ENCODE measurements around the gene ZSCAN22. TPM values are rescaled to one million over a fixed set of nuclear protein-coding genes. Genes with fewer than 3 reads are reported as not detected.

Gene ZSCAN22
- total and polyA plus RNA-seq, 2 experiments from 2014 or later, result 0.86 to 2.9 TPM

DNA sequence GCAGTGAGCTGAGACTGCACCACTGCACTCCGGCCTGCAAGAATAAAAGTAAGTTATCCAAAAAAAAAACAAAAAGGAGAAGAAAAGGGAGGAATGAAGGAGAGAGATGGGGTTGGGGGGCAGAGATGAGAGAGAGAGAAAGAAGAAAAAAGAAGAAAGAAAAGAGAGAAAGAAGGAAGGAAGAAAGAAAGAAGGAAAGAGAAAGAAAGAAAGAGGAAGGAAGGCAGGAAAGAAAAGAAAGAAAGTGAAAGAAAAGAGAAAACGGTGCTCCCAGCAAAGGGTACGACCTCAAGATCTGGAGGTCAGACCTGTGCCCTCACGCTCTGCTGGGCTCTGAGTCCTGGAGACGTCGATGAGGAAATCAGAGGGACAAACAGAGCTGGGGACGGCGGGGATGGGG is 22.8 kb downstream of the ZSCAN22 start (continued):
- TF ChIP-seq, protein P1, sequence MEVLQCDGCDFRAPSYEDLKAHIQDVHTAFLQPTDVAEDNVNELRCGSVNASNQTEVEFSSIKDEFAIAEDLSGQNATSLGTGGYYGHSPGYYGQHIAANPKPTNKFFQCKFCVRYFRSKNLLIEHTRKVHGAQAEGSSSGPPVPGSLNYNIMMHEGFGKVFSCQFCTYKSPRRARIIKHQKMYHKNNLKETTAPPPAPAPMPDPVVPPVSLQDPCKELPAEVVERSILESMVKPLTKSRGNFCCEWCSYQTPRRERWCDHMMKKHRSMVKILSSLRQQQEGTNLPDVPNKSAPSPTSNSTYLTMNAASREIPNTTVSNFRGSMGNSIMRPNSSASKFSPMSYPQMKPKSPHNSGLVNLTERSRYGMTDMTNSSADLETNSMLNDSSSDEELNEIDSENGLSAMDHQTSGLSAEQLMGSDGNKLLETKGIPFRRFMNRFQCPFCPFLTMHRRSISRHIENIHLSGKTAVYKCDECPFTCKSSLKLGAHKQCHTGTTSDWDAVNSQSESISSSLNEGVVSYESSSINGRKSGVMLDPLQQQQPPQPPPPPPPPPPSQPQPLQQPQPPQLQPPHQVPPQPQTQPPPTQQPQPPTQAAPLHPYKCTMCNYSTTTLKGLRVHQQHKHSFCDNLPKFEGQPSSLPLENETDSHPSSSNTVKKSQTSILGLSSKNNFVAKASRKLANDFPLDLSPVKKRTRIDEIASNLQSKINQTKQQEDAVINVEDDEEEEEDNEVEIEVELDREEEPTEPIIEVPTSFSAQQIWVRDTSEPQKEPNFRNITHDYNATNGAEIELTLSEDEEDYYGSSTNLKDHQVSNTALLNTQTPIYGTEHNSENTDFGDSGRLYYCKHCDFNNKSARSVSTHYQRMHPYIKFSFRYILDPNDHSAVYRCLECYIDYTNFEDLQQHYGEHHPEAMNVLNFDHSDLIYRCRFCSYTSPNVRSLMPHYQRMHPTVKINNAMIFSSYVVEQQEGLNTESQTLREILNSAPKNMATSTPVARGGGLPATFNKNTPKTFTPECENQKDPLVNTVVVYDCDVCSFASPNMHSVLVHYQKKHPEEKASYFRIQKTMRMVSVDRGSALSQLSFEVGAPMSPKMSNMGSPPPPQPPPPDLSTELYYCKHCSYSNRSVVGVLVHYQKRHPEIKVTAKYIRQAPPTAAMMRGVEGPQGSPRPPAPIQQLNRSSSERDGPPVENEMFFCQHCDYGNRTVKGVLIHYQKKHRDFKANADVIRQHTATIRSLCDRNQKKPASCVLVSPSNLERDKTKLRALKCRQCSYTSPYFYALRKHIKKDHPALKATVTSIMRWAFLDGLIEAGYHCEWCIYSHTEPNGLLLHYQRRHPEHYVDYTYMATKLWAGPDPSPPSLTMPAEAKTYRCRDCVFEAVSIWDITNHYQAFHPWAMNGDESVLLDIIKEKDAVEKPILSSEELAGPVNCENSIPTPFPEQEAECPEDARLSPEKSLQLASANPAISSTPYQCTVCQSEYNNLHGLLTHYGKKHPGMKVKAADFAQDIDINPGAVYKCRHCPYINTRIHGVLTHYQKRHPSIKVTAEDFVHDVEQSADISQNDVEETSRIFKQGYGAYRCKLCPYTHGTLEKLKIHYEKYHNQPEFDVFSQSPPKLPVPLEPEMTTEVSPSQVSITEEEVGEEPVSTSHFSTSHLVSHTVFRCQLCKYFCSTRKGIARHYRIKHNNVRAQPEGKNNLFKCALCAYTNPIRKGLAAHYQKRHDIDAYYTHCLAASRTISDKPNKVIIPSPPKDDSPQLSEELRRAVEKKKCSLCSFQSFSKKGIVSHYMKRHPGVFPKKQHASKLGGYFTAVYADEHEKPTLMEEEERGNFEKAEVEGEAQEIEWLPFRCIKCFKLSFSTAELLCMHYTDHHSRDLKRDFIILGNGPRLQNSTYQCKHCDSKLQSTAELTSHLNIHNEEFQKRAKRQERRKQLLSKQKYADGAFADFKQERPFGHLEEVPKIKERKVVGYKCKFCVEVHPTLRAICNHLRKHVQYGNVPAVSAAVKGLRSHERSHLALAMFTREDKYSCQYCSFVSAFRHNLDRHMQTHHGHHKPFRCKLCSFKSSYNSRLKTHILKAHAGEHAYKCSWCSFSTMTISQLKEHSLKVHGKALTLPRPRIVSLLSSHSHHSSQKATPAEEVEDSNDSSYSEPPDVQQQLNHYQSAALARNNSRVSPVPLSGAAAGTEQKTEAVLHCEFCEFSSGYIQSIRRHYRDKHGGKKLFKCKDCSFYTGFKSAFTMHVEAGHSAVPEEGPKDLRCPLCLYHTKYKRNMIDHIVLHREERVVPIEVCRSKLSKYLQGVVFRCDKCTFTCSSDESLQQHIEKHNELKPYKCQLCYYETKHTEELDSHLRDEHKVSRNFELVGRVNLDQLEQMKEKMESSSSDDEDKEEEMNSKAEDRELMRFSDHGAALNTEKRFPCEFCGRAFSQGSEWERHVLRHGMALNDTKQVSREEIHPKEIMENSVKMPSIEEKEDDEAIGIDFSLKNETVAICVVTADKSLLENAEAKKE (CRISPR knock-in tag; IDR thresholded peaks at IDR 0.05), result no peak
- TF ChIP-seq, protein P2, sequence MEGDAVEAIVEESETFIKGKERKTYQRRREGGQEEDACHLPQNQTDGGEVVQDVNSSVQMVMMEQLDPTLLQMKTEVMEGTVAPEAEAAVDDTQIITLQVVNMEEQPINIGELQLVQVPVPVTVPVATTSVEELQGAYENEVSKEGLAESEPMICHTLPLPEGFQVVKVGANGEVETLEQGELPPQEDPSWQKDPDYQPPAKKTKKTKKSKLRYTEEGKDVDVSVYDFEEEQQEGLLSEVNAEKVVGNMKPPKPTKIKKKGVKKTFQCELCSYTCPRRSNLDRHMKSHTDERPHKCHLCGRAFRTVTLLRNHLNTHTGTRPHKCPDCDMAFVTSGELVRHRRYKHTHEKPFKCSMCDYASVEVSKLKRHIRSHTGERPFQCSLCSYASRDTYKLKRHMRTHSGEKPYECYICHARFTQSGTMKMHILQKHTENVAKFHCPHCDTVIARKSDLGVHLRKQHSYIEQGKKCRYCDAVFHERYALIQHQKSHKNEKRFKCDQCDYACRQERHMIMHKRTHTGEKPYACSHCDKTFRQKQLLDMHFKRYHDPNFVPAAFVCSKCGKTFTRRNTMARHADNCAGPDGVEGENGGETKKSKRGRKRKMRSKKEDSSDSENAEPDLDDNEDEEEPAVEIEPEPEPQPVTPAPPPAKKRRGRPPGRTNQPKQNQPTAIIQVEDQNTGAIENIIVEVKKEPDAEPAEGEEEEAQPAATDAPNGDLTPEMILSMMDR (conservative IDR thresholded peaks at IDR 0.05; ENCODE audit: low read depth in 2 of 2), result no peak

DNA sequence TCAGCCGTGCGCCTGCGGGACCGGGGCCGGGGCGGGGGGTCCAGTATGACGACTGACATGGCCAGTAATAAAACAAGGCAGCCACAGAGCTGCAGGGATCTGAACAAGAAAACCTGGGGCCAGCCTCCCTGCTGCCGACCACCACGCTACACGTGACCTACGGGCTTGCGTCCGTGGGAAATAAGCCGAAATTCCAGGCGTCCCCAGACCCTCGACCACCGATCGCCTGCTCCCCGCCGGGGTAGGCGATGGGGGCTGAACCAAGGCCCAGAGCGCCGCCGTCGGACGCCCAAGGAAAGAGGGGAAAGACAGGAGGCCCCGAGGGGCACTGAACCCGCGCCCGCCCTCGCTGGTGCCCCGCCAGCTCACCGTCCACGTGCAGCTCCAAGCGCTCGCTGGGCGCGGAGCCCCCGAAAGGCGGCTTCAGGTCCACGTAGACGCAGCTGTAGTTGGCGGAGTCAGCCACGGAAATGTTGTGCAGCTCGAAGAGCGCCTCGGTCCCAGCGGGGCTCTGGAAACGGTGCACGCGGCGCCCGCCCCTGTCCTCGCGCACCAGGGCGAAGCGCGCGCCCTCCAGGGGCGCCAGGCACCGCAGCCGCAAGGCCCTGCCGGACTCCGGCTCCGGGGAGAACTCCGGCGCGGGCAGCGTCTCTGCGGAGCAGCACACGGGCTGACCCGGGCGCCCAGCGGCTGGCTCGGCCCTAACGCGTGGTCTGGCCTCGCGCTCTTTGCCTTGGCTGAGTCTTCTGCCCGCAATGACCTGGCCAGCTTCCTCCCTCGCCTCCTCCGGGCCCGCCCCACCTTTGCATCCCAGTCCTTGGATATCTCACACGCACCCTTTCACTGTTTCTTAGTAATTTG is 23.4 kb downstream of the ZSCAN22 start:
- Histone ChIP-seq H3K4me3 (no peak overlapping the region), H3K4me1 (ENCODE audit: insufficient read depth) (no peaks in the 10 kb centered on the region), H3K36me3 (ENCODE audit: insufficient read depth) (no peaks in the 10 kb centered on the region), H4K20me1 (replicated peaks; ENCODE audit: insufficient read depth) (no peaks in the 10 kb centered on the region; the same call in 1 of the 2 replicates), H2AFZ (no peak overlapping the region), H3K27ac (ENCODE audit: low read depth) (no peak overlapping the region), H3K27me3 (ENCODE audit: insufficient read depth) (peaks cover 46% of the 10 kb centered on the region), H3K79me2 (replicated peaks; ENCODE audit: insufficient read depth) (no peaks in the 10 kb centered on the region), H3K4me2 (no peak overlapping the region; the same call in 1 of the 2 replicates), H3K9me2 (ENCODE audit: insufficient read depth) (no peaks in the 10 kb centered on the region), H3F3A (replicated peaks; ENCODE audit: low read depth) (peaks cover 4% of the 10 kb centered on the region)
- no peaks in the 10 kb centered on the region; the same call in 2 of the 3 replicates for H3K36me3 Mint-ChIP-seq (ENCODE audit: low read depth)
- H3K4me3 Mint-ChIP-seq, result no peak overlapping the region
- H3K4me1 Mint-ChIP-seq, result peaks cover 3% of the 10 kb centered on the region; the same call in 2 of the 3 replicates
- DNase-seq (ENCODE audit: low spot score) (peak; percentile 53), ATAC-seq (peak; percentile 53)
- no peak overlapping the region for H3K27ac Mint-ChIP-seq
- H3K27me3 Mint-ChIP-seq (ENCODE audit: insufficient read depth, low read depth, poor library complexity), result peaks cover 22% of the 10 kb centered on the region
- no peaks in the 10 kb centered on the region for H3K9me3 Mint-ChIP-seq
- TF ChIP-seq EZH2 (IDR thresholded peaks at IDR 0.05; ENCODE audit: low read depth, unreplicated experiment) (no peak), JUNB (IDR thresholded peaks at IDR 0.05; ENCODE audit: unreplicated experiment) (no peak), ZNF114 (CRISPR knock-in tag; IDR thresholded peaks at IDR 0.05) (no peak), NANOG (IDR thresholded peaks at IDR 0.05; ENCODE audit: borderline replicate concordance) (no peak), POLR2AphosphoS5 (IDR thresholded peaks at IDR 0.05; ENCODE audit: low read depth) (no peak)
- TF ChIP-seq, protein P3, sequence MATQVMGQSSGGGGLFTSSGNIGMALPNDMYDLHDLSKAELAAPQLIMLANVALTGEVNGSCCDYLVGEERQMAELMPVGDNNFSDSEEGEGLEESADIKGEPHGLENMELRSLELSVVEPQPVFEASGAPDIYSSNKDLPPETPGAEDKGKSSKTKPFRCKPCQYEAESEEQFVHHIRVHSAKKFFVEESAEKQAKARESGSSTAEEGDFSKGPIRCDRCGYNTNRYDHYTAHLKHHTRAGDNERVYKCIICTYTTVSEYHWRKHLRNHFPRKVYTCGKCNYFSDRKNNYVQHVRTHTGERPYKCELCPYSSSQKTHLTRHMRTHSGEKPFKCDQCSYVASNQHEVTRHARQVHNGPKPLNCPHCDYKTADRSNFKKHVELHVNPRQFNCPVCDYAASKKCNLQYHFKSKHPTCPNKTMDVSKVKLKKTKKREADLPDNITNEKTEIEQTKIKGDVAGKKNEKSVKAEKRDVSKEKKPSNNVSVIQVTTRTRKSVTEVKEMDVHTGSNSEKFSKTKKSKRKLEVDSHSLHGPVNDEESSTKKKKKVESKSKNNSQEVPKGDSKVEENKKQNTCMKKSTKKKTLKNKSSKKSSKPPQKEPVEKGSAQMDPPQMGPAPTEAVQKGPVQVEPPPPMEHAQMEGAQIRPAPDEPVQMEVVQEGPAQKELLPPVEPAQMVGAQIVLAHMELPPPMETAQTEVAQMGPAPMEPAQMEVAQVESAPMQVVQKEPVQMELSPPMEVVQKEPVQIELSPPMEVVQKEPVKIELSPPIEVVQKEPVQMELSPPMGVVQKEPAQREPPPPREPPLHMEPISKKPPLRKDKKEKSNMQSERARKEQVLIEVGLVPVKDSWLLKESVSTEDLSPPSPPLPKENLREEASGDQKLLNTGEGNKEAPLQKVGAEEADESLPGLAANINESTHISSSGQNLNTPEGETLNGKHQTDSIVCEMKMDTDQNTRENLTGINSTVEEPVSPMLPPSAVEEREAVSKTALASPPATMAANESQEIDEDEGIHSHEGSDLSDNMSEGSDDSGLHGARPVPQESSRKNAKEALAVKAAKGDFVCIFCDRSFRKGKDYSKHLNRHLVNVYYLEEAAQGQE (IDR thresholded peaks at IDR 0.05; ENCODE audit: unreplicated experiment), result no peak
- TF ChIP-seq, protein P4, sequence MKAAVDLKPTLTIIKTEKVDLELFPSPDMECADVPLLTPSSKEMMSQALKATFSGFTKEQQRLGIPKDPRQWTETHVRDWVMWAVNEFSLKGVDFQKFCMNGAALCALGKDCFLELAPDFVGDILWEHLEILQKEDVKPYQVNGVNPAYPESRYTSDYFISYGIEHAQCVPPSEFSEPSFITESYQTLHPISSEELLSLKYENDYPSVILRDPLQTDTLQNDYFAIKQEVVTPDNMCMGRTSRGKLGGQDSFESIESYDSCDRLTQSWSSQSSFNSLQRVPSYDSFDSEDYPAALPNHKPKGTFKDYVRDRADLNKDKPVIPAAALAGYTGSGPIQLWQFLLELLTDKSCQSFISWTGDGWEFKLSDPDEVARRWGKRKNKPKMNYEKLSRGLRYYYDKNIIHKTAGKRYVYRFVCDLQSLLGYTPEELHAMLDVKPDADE (IDR thresholded peaks at IDR 0.05), result no peak

Measured in GM23338 (cell line).